ENCODE data around the gene WDR5.
A peak's percentile ranks its signal among the peaks of the same experiment; 100 is the strongest.
"Not testable (repeated sequence)": the region's sequence is repeated elsewhere in the genome, so short reads cannot be mapped to it uniquely, and the experiment has no call there.

Gene WDR5

GRCh38 chr9:134135343-134136117 lies at the start of gene WDR5:
Gene WDR5 (plus strand): TSS chr9:134136082. CDS start chr9:134139878, 3,796 bp downstream.
- DNase-seq (ENCODE audit: low read depth, low spot score) = peak; percentile 84

DNA sequence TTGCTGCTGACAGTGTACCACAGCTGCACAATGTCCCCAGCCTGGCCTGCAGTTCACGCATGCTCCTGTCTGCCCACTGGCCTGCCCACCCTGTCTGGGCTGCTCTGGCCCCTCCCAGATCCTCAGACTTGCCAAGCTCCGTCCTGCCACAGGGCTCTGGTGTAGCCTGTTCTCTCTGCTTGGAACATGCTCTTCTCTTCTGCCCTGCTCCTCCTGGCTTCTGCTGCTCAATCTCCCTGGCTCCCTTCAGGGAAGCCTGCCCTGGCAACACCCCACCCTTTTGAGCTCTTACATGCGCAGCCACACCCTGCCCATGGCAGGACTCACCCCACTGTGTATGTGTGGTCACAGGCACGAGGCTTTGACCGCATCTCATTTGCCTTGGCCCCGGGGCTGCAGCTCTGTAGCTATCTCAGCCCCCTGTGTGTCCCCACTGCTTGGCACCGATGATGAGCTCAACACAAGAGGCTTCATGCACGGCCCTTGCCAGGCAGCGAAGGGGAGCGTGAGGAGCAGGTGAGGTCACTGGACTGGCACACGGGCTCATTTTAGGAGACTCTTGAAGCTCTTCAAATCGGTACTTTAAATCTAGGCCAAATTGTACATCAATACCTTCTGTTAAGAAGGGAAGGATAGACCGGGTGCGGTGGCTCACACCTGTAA lies 47.7 kb upstream of the WDR5 start:
- DNase-seq (ENCODE audit: low read depth, low spot score) = no peak

DNA sequence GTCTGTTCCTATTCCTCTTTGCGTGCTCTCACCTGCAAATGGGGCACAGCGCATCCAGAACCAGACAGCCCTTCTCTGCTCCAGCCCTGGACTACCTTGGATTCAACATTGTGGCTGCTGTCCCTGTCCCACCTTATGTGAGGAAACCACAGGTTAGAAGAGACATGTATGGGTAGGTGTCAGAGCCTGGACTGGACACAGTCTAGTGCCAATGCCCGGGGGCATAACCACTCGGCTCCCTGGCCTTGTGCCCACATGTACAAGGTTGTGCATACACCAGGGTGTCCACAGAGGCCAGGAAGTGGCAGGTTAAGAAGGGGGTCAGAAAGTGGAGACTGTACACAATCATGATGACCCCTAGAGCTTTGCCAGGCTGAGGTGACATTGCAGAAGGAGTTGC lies 45.9 kb upstream of the WDR5 start:
- no peak for DNase-seq (ENCODE audit: low read depth, low spot score)

GRCh38 chr9:134099123-134099761 lies 36.6 kb upstream of the WDR5 start:
- DNase-seq (ENCODE audit: low read depth, low spot score) = peak; percentile 70

- no peak for DNase-seq (ENCODE audit: low read depth, low spot score)
Measured at GRCh38 chr9:134100040-134100439, 35.8 kb upstream of the WDR5 start.

GRCh38 chr9:134101133-134101532 lies 34.7 kb upstream of the WDR5 start:
- not testable (repeated sequence) for DNase-seq (ENCODE audit: low read depth, low spot score)

DNA sequence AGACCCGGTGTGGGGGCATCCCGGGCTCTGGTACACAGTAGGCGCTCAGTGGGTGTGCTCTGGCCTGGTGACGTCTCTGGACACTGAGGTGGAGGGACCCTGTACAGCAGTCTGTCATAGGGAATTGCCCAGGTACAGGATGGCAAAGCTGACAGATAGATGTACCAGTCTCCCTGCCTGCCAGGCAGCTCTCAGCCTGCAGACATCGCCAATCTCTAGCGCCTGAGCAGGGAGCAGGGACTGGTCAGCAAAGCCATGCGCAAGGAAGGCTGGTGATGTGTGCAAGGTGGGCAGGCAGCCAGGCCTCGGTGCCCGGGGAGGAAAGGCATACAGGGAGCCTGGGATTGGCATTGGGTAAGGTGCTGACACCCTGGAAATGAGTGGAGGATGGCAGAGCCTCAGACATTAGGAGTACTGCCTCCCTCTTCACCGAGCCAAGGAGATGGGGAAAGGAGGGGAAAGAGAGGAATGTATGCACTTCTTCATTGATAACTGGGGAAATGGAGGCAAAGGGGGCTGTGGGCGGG lies 34.2 kb upstream of the WDR5 start:
- no peak for DNase-seq (ENCODE audit: low read depth, low spot score)

DNA sequence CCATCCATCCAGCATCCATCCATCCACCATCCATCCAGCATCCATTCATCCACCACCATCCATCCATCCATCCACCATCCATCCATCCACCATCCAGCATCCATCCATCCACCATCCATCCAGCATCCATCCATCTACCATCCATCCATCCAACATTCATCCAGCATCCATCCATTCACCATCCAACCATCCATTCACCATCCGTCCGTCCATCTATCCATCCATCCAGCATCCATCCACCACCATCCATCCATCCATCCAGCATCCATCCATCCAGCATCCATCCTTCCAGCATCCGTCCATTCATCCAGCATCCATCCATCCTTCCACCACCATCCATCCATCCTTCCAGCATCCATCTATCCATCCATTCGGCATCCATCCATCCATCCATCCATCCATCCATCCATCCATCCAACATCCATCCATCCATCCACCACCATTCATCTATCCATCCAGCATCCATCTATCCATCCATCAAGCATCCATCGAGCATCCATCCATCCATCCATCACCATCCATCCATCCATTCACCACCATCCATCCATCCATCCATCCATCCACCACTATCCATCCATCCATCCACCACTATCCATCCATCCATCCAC lies 32.4 kb upstream of the WDR5 start:
- DNase-seq (ENCODE audit: low read depth, low spot score) = no peak

- no peak for DNase-seq (ENCODE audit: low read depth, low spot score)
Measured at GRCh38 chr9:134111064-134111463, 24.8 kb upstream of the WDR5 start.

- DNase-seq (ENCODE audit: low read depth, low spot score) = no peak
Measured at GRCh38 chr9:134112561-134112960, 23.3 kb upstream of the WDR5 start.

GRCh38 chr9:134118972-134119371 lies 16.9 kb upstream of the WDR5 start:
- not testable (repeated sequence) for DNase-seq (ENCODE audit: low read depth, low spot score)

GRCh38 chr9:134123764-134124128 lies 12.1 kb upstream of the WDR5 start:
- DNase-seq (ENCODE audit: low read depth, low spot score) = no peak

DNA sequence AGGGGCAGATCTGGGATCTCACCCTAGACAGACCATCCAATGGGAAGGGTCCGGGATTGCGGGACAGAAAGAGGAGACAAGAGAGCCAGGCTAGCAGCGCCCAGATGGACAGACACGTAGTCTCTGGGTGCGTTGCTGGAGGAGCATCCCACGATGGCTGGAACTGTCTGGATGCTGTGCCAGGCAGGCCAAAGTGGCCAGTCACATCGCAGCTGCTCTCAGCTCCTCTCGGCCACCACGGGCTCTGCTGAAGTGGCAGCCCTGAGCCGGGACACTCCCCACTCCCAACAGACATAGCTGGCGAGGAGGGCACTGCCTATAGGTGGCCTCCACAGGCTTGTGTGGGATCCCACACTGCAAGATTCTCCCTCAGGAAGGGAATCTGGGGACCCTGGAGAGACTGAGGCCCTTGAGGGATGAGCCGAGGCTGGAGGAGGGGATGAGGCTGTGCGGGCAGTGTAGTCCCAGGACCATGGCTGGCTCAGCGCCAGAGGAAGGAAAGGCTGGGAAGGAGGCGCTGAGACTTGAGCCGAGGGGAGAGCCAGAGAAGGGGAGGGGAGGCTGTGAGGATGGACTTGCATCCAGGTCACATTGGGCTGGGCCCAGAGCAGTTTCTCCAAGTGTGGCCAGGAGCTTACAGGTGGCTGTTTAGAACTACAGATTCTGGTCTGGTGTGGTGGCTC lies 10.3 kb upstream of the WDR5 start:
- DNase-seq (ENCODE audit: low read depth, low spot score) = no peak

GRCh38 chr9:134126373-134126772 lies 9.5 kb upstream of the WDR5 start:
- no peak for DNase-seq (ENCODE audit: low read depth, low spot score)

DNA sequence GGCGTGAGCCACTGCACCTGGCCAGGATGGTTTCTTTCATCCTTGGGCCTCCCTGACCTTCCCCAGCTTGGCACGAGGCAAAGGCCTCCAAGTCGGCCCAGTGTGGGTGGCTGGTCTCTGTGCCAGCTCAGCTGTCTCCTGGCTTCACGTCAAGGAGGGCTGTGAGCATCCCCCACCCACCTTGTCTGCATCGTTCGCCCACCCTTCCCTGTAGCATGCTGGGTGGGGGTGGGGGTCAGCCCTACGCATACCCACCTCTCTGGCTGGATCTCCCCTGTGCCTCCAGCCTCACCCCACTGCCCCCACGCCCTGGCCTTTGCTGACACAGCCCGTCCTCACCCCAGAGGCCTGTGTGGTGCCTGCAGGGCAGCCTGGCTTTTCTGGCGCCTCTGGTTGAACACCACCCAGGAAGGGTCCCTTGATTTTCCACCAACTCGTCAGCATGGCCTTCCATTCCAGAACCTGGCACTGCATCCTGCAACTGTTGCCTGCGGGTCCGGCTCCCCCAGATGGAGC lies 8.8 kb upstream of the WDR5 start:
- DNase-seq (ENCODE audit: low read depth, low spot score) = no peak

DNA sequence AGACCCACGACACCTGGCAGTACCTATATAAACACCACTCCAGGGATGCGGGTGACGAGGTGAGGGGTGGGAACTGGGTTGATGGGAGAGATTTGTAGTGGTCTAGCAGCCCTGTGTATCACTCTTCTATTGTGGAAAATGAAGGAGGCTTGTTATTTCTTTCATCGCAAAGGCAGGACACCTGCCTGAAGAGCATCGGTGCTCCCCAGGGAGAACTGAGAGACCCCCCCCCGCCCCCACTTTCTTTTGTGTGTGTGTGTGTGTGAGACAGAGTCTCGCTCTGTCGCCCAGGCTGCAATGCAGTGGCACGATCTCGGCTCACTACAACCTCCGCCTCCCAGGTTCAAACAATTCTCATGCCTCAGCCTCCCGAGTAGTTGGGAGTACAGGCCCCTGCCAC lies 8.3 kb upstream of the WDR5 start:
- no peak for DNase-seq (ENCODE audit: low read depth, low spot score)

- DNase-seq (ENCODE audit: low read depth, low spot score) = peak; percentile 40
Measured at GRCh38 chr9:134128727-134129679, 6.9 kb upstream of the WDR5 start.

DNA sequence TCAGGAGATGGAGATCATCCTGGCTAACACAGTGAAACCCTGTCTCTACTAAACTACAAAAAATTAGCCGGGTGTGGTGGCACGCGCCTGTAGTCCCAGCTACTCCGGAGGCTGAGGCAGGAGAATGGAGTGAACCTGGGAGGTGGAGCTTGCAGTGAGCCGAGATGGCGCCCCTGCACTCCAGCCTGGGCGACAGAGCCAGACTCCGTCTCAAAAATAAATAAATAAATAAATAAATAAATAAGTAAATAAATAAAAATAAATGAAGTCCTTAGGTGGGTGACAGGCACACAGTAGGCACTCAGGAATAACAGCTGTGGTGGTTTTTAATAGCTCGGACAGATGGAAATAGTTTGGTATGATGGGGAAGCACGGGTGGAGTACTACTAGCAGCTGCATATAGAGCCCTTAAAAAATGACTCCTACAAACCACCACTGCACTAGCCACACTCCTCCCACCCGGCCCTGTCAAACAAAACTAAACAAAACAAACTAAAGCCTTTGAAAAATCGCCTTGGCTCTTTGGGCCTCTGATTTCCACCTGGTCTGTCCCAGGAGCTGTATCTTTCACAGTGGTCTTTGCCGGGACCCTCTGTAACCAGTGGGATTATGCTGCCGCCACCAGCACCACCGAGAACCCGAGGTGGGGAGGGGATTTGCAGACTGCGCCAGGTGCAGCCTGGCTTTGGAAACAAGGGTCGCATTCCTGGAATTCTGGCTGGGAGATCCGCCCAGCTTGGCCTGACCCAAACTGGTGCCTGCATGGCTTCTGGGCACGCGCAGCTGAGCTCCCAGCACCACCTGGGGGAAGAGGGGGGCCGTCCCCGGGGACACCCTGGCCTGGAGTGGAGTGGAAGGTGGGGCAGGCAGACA lies 5.1 kb upstream of the WDR5 start:
- DNase-seq (ENCODE audit: low read depth, low spot score) = peak; percentile 90

All from ELF-1 (cell line).